OCI-LY1 (cell line): ENCODE data around the gene SMU1.

Experiments used
- H2AFZ ChIP-seq: fragments of 200-600 bp; sonication (generic), shearing (Covaris generic); 2 replicates; pipeline ENCODE4 v1.6.0; 2014; ENCODE audit warnings: antibody characterized with exemption, mild to moderate bottlenecking, low read length
- H3F3A ChIP-seq: fragments of 200-600 bp; sonication (generic), shearing (Covaris generic); 2 replicates; pipeline ENCODE4 v1.6.0; 2014; ENCODE audit warnings: mild to moderate bottlenecking, antibody characterized with exemption, low read length, moderate library complexity; ENCODE audit not compliant: insufficient read depth
- H3K27ac ChIP-seq: fragments of 200-600 bp; sonication (generic); 2 replicates; pipeline ENCODE4 v1.5.1; 2014; ENCODE audit warnings: low read length, mixed run types, mild to moderate bottlenecking, low read depth; ENCODE audit not compliant: poor library complexity, severe bottlenecking
- H3K27me3 ChIP-seq: fragments of 200-600 bp; sonication (generic); 2 replicates; pipeline ENCODE4 v1.6.0; 2014; ENCODE audit warnings: antibody characterized with exemption, mild to moderate bottlenecking, low read length, moderate library complexity; ENCODE audit not compliant: insufficient read depth
- H3K36me3 ChIP-seq: fragments of 200-600 bp; sonication (generic); 2 replicates; pipeline ENCODE4 v1.6.1; 2014; ENCODE audit warnings: mild to moderate bottlenecking, antibody characterized with exemption, low read length, moderate library complexity, mixed read lengths; ENCODE audit not compliant: insufficient read depth
- H3K4me1 ChIP-seq: fragments of 200-600 bp; sonication (generic); 2 replicates; pipeline ENCODE4 v1.5.1; 2014; ENCODE audit warnings: mild to moderate bottlenecking, low read length, moderate library complexity; ENCODE audit not compliant: insufficient read depth, severe bottlenecking
- H3K4me2 ChIP-seq: fragments of 200-600 bp; sonication (generic), shearing (Covaris generic); 2 replicates; pipeline ENCODE4 v1.6.1; 2014; ENCODE audit warnings: low read length
- H3K4me3 ChIP-seq: fragments of 200-600 bp; sonication (generic); 2 replicates; pipeline ENCODE4 v1.5.1; 2014; ENCODE audit warnings: low read length, low read depth, mild to moderate bottlenecking, mixed read lengths; ENCODE audit not compliant: poor library complexity, severe bottlenecking
- H3K79me2 ChIP-seq: fragments of 200-600 bp; shearing (Covaris generic); 2 replicates; pipeline ENCODE4 v1.6.1; 2016; ENCODE audit warnings: mixed run types, low read length, mixed read lengths; ENCODE audit not compliant: insufficient read depth
- H3K9ac ChIP-seq: fragments of 200-600 bp; sonication (generic), shearing (Covaris generic); 2 replicates; pipeline ENCODE4 v1.6.1; 2014; ENCODE audit warnings: mild to moderate bottlenecking, low read length, mixed read lengths
- H3K9me2 ChIP-seq: fragments of 200-600 bp; sonication (generic), shearing (Covaris generic); 2 replicates; pipeline ENCODE4 v1.6.1; 2014; ENCODE audit warnings: low read depth, mild to moderate bottlenecking, low read length, mixed read lengths
- H3K9me3 ChIP-seq: fragments of 200-600 bp; shearing (Covaris generic); 2 replicates; pipeline ENCODE4 v1.6.1; 2014; ENCODE audit warnings: low read length, mixed read lengths
- H4K20me1 ChIP-seq: fragments of 200-600 bp; sonication (generic), shearing (Covaris generic); 2 replicates; pipeline ENCODE4 v1.6.0; 2016; ENCODE audit warnings: mild to moderate bottlenecking, low read length; ENCODE audit not compliant: insufficient read depth
- CTCF ChIP-seq: fragments of 200-600 bp; sonication (generic), shearing (Covaris generic); IDR thresholded peaks from 2 replicates; pipeline ENCODE4 v1.5.1; 2017; ENCODE audit warnings: mild to moderate bottlenecking, antibody characterized with exemption, low read length, moderate library complexity, mixed read lengths
- EZH2 ChIP-seq: fragments of 200-600 bp; sonication (generic), shearing (Covaris generic); IDR thresholded peaks from 2 replicates; pipeline ENCODE4 v1.8.0; 2017; ENCODE audit warnings: borderline replicate concordance, mixed run types, mild to moderate bottlenecking, antibody characterized with exemption, low read length, moderate library complexity, mixed read lengths

Gene SMU1

GRCh38 chr9:33105504-33105903 is 29.0 kb upstream of the SMU1 start:
- H3K9me2 ChIP-seq, result no peaks in the 10 kb centered on the region
- TF ChIP-seq CTCF, result no peak
- no peak for TF ChIP-seq EZH2
- no peaks in the 10 kb centered on the region for H3K27me3 ChIP-seq
- no peaks in the 10 kb centered on the region for H3K36me3 ChIP-seq
- H2AFZ ChIP-seq, result no peak overlapping the region
- no peaks in the 10 kb centered on the region for H3K9me3 ChIP-seq
- no peak overlapping the region for H3K9ac ChIP-seq
- no peak overlapping the region for H3K4me3 ChIP-seq
- no peaks in the 10 kb centered on the region for H4K20me1 ChIP-seq
- no peak overlapping the region for H3K4me2 ChIP-seq
- no peaks in the 10 kb centered on the region for H3F3A ChIP-seq
- H3K27ac ChIP-seq, result no peak overlapping the region
- H3K79me2 ChIP-seq, result no peaks in the 10 kb centered on the region
- no peaks in the 10 kb centered on the region for H3K4me1 ChIP-seq

- Histone ChIP-seq H3K4me1 (no peaks in the 10 kb centered on the region), H3K27me3 (no peaks in the 10 kb centered on the region), H2AFZ (no peak overlapping the region)
Measured at GRCh38 chr9:33104401-33104800, 27.9 kb upstream of the SMU1 start.

GRCh38 chr9:33103501-33104281 is 27.2 kb upstream of the SMU1 start:
- no peaks in the 10 kb centered on the region for H3K9me3 ChIP-seq

More at GRCh38 chr9:33104401-33104800, 27.9 kb upstream of the SMU1 start:
- Histone ChIP-seq H3K9me3 (no peaks in the 10 kb centered on the region), H3K9ac (no peak overlapping the region), H3K4me3 (no peak overlapping the region), H3K79me2 (no peaks in the 10 kb centered on the region), H3K36me3 (no peaks in the 10 kb centered on the region), H4K20me1 (no peaks in the 10 kb centered on the region), H3F3A (no peaks in the 10 kb centered on the region), H3K27ac (no peak overlapping the region), H3K4me2 (no peak overlapping the region), H3K9me2 (no peaks in the 10 kb centered on the region)
- no peak for TF ChIP-seq EZH2
- TF ChIP-seq CTCF, result no peak

More at GRCh38 chr9:33103501-33104281, 27.2 kb upstream of the SMU1 start:
- no peaks in the 10 kb centered on the region for H3K36me3 ChIP-seq
- no peak overlapping the region for H3K4me3 ChIP-seq
- H3K27ac ChIP-seq, result no peak overlapping the region
- H3K4me2 ChIP-seq, result no peak overlapping the region
- no peaks in the 10 kb centered on the region for H3K79me2 ChIP-seq
- no peak for TF ChIP-seq CTCF
- no peak for TF ChIP-seq EZH2
- no peak overlapping the region for H3K9ac ChIP-seq
- H3F3A ChIP-seq, result no peaks in the 10 kb centered on the region
- H3K9me2 ChIP-seq, result no peaks in the 10 kb centered on the region
- H3K27me3 ChIP-seq, result no peaks in the 10 kb centered on the region
- H2AFZ ChIP-seq, result no peak overlapping the region
- H3K4me1 ChIP-seq, result no peaks in the 10 kb centered on the region
- H4K20me1 ChIP-seq, result no peaks in the 10 kb centered on the region
